Testis (tissue), 3 donors: ENCODE measurements around the gene GTPBP2. TPM values are rescaled to one million over a fixed set of nuclear protein-coding genes. Genes with fewer than 3 reads are reported as not detected.
"Not testable (repeated sequence)": the region's sequence is repeated elsewhere in the genome, so short reads cannot be mapped to it uniquely, and the experiment has no call there.

ENCODE experiments used
- DNase-seq: peaks from one replicate; pipeline ENCODE4 v3.0.0-alpha.2; 2019
- H3K27ac ChIP-seq, 2 donors: fragments of 200-600 bp; sonication (generic); one replicate each; pipeline ENCODE4 v1.5.1; 2019
- H3K27me3 ChIP-seq: fragments of 200-600 bp; sonication (generic); one replicate; pipeline ENCODE4 v1.5.1; 2019
- H3K36me3 ChIP-seq: fragments of 200-600 bp; sonication (generic); one replicate; pipeline ENCODE4 v1.5.1; 2017; ENCODE audit warnings: low read depth; ENCODE audit errors: missing control alignments
- H3K4me1 ChIP-seq: fragments of 200-600 bp; sonication (generic); one replicate; pipeline ENCODE4 v1.5.1; 2019
- H3K4me3 ChIP-seq, 2 donors: fragments of 200-600 bp; sonication (generic); one replicate each; pipeline ENCODE4 v1.5.1; 2017 to 2019
- H3K9me3 ChIP-seq: fragments of 200-600 bp; sonication (generic); one replicate; pipeline ENCODE4 v1.5.1; 2017
- CTCF ChIP-seq, 3 experiments: fragments of 450-650 bp in 2 of 3; fragments of 200-600 bp in 1 of 3; sonication (generic) in 1 of 3; IDR thresholded peaks; one replicate each; pipeline ENCODE4 v1.5.1; 2016 to 2019; ENCODE audit warnings: antibody characterized with exemption in 3 of 3, mild to moderate bottlenecking in 2 of 3, moderate library complexity in 1 of 3
- POLR2A ChIP-seq: fragments of 450-650 bp; IDR thresholded peaks from one replicate; pipeline ENCODE4 v1.6.1; 2017; ENCODE audit warnings: antibody characterized with exemption, mild to moderate bottlenecking, moderate library complexity
- WGBS, 2 donors: methylation state at CpG; one replicate each; pipeline ENCODE4 v1.1.5; 2018; 5-methylcytosine and 5-hydroxymethylcytosine counted together
- intact Hi-C: fragments of 100-400 bp; cut with DNase I; formaldehyde crosslinking; loops from one replicate; pipeline ENCODE4 v1.15.1; 2023; ENCODE audit warnings: low total_unique reads
- polyA plus RNA-seq: library from polyadenylated mRNA; stranded (reverse); fragments of 350-450 nt; fragmentation: Illumina TruSeq; extraction: RNeasy Lipid Tissue Mini Kit (QIAGEN cat#74804); gene quantifications from one replicate; pipeline ENCODE4 v1.2.3, GENCODE V29; 2014; ENCODE audit warnings: low read depth, low replicate concordance; ENCODE audit not compliant: insufficient read depth
- total RNA-seq, 2 donors: library from RNA; depleted of rRNA; stranded (reverse); fragments of >200 nt; gene quantifications; one replicate each; pipeline ENCODE4 v1.2.3, GENCODE V29; 2016

Gene GTPBP2
- total and polyA plus RNA-seq, 3 donors from 2014 or later = 59.0 to 64.7 (median 59.5) TPM

GRCh38 chr6:43635387-43636307, 6.6 kb upstream of the GTPBP2 start, which contains the start of gene MAD2L1BP:
MAD2L1BP (plus strand) TSS chr6:43635840; CDS start chr6:43635876, 36 bp downstream.
- H3K36me3 ChIP-seq = no peaks in the 10 kb centered on the region
- intact Hi-C loops = no loop called here
- no peaks in the 10 kb centered on the region for H3K9me3 ChIP-seq
- 3 to 4% methylated on average over 34 to 48 of the region's 48 CpGs for WGBS, 2 donors
- peak within 1 kb of the TSS; percentile 82 to 84 for H3K4me3 ChIP-seq
- H3K27me3 ChIP-seq = no peaks in the 10 kb centered on the region
- peak; percentile 92 for DNase-seq
- H3K4me1 ChIP-seq = peaks cover 14% of the 10 kb centered on the region
- H3K27ac ChIP-seq = peak within 1 kb of the TSS; percentile 31 to 80
- TF ChIP-seq POLR2A = peak; percentile 10
- no peak for TF ChIP-seq CTCF (IDR thresholded peaks at IDR 0.05)

- no peaks in the 10 kb centered on the region for H3K27me3 ChIP-seq
- H3K4me1 ChIP-seq = peaks cover 18% of the 10 kb centered on the region
- H3K4me3 ChIP-seq = no peak overlapping the region
- 60 to 66% methylated on average over 9 of the region's 9 CpGs for WGBS, 2 donors
- intact Hi-C loops = no loop called here
- no peak overlapping the region for H3K27ac ChIP-seq
- TF ChIP-seq CTCF (IDR thresholded peaks at IDR 0.05) (no peak), POLR2A (no peak)
- no peaks in the 10 kb centered on the region for H3K36me3 ChIP-seq
- no peaks in the 10 kb centered on the region for H3K9me3 ChIP-seq
- DNase-seq = no peak
Observed at GRCh38 chr6:43634702-43635303, 5.7 kb upstream of the GTPBP2 start.

- H3K4me3 ChIP-seq, intact Hi-C loops, H3K36me3 ChIP-seq, H3K9me3 ChIP-seq, DNase-seq, H3K27me3 ChIP-seq, H3K27ac ChIP-seq: not testable (repeated sequence)
- H3K4me1 ChIP-seq = peaks cover 18% of the 10 kb centered on the region
- WGBS, 2 donors = 90 to 92% methylated on average over 7 of the region's 7 CpGs
Observed at GRCh38 chr6:43633002-43633401, 3.9 kb upstream of the GTPBP2 start.

- intact Hi-C loops = no loop called here
- TF ChIP-seq POLR2A (no peak), CTCF (IDR thresholded peaks at IDR 0.05) (no peak)
- 88% methylated on average over 1 of the region's 1 CpG for WGBS, 2 donors
- Histone ChIP-seq H3K4me1 (peaks cover 21% of the 10 kb centered on the region), H3K36me3 (no peaks in the 10 kb centered on the region), H3K9me3 (no peaks in the 10 kb centered on the region), H3K27ac (no peak overlapping the region), H3K27me3 (no peaks in the 10 kb centered on the region), H3K4me3 (no peak overlapping the region)
- DNase-seq = no peak
Observed at GRCh38 chr6:43630980-43631619, 2.0 kb upstream of the GTPBP2 start.
